ENCODE measurements around the gene CEACAM5. TPM values are rescaled to one million over a fixed set of nuclear protein-coding genes. Genes with fewer than 3 reads are reported as not detected.
A peak's percentile ranks its signal among the peaks of the same experiment; 100 is the strongest.

The CEACAM5 gene
- total RNA-seq, 1 experiment from 2014 or later: 0.46 TPM

DNA sequence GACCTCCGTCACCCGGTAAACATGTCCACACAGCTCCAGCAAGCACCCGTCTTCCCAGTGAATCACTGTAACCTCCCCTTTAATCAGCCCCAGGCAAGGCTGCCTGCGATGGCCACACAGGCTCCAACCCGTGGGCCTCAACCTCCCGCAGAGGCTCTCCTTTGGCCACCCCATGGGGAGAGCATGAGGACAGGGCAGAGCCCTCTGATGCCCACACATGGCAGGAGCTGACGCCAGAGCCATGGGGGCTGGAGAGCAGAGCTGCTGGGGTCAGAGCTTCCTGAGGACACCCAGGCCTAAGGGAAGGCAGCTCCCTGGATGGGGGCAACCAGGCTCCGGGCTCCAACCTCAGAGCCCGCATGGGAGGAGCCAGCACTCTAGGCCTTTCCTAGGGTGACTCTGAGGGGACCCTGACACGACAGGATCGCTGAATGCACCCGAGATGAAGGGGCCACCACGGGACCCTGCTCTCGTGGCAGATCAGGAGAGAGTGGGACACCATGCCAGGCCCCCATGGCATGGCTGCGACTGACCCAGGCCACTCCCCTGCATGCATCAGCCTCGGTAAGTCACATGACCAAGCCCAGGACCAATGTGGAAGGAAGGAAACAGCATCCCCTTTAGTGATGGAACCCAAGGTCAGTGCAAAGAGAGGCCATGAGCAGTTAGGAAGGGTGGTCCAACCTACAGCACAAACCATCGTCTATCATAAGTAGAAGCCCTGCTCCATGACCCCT, 9.0 kb upstream of the CEACAM5 start:
- no peaks in the 10 kb centered on the region for H3K4me1 Mint-ChIP-seq
- POLR2A ChIA-PET: no interaction called here
- no peak overlapping the region for H3K4me3 Mint-ChIP-seq
- CTCF ChIA-PET: interaction anchor here (1.6 to 5.8 kb wide), 6 partner anchors 8 to 250 kb away, joined by 7 to 69 read pairs (median 44); partner anchors contain the start of gene CEACAM7
- no peaks in the 10 kb centered on the region for H3K36me3 Mint-ChIP-seq
- H3K9me3 Mint-ChIP-seq: no peaks in the 10 kb centered on the region
- no peak for ATAC-seq
- H3K27ac Mint-ChIP-seq: no peak overlapping the region
- H3K27me3 Mint-ChIP-seq (ENCODE audit: low read depth): peaks cover 6% of the 10 kb centered on the region
- DNase-seq (ENCODE audit: low spot score): no peak
- TF ChIP-seq USF2 (CRISPR knock-in tag; IDR thresholded peaks at IDR 0.05) (peak; percentile 52), CREM (CRISPR knock-in tag; IDR thresholded peaks at IDR 0.05) (no peak), MAX (CRISPR knock-in tag; IDR thresholded peaks at IDR 0.05) (no peak)

DNA sequence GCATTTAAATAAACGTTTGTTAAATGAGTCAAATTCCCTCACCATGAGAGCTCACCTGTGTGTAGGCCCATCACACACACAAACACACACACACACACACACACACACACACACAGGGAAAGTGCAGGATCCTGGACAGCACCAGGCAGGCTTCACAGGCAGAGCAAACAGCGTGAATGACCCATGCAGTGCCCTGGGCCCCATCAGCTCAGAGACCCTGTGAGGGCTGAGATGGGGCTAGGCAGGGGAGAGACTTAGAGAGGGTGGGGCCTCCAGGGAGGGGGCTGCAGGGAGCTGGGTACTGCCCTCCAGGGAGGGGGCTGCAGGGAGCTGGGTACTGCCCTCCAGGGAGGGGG, 8.5 kb upstream of the CEACAM5 start:
- Mint-ChIP-seq H3K4me3 (no peak overlapping the region), H3K9me3 (no peaks in the 10 kb centered on the region), H3K27ac (no peak overlapping the region), H3K36me3 (no peaks in the 10 kb centered on the region), H3K27me3 (ENCODE audit: low read depth) (peaks cover 6% of the 10 kb centered on the region), H3K4me1 (no peaks in the 10 kb centered on the region)
- ChIA-PET POLR2A (no interaction called here), CTCF (interaction anchor here (1.6 to 5.8 kb wide), 6 partner anchors 7 to 251 kb away, joined by 7 to 69 read pairs (median 44); partner anchors contain the start of gene CEACAM7)
- TF ChIP-seq ZNF671 (CRISPR knock-in tag; IDR thresholded peaks at IDR 0.05): no peak
- TF ChIP-seq NFATC4 (CRISPR knock-in tag; IDR thresholded peaks at IDR 0.05): no peak
- TF ChIP-seq ESRRA (CRISPR knock-in tag; IDR thresholded peaks at IDR 0.05; ENCODE audit: borderline replicate concordance): no peak
- TF ChIP-seq ATF2 (CRISPR knock-in tag; IDR thresholded peaks at IDR 0.05; ENCODE audit: borderline replicate concordance, low read depth): no peak
- TF ChIP-seq HMGXB4 (CRISPR knock-in tag; IDR thresholded peaks at IDR 0.05): no peak
- no peak for TF ChIP-seq ZNF263 (CRISPR knock-in tag; IDR thresholded peaks at IDR 0.05; ENCODE audit: low read depth)
- TF ChIP-seq SOX15 (CRISPR knock-in tag; IDR thresholded peaks at IDR 0.05): no peak
- TF ChIP-seq ZNF121 (CRISPR knock-in tag; IDR thresholded peaks at IDR 0.05): no peak
- TF ChIP-seq ZNF219 (CRISPR knock-in tag; IDR thresholded peaks at IDR 0.05; ENCODE audit: borderline replicate concordance): no peak
- TF ChIP-seq, protein P1, sequence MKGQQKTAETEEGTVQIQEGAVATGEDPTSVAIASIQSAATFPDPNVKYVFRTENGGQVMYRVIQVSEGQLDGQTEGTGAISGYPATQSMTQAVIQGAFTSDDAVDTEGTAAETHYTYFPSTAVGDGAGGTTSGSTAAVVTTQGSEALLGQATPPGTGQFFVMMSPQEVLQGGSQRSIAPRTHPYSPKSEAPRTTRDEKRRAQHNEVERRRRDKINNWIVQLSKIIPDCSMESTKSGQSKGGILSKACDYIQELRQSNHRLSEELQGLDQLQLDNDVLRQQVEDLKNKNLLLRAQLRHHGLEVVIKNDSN (CRISPR knock-in tag; IDR thresholded peaks at IDR 0.05): no peak
- no peak for TF ChIP-seq CREB1 (CRISPR knock-in tag; IDR thresholded peaks at IDR 0.05)
- DNase-seq (ENCODE audit: low spot score): no peak
- ATAC-seq: no peak

DNA sequence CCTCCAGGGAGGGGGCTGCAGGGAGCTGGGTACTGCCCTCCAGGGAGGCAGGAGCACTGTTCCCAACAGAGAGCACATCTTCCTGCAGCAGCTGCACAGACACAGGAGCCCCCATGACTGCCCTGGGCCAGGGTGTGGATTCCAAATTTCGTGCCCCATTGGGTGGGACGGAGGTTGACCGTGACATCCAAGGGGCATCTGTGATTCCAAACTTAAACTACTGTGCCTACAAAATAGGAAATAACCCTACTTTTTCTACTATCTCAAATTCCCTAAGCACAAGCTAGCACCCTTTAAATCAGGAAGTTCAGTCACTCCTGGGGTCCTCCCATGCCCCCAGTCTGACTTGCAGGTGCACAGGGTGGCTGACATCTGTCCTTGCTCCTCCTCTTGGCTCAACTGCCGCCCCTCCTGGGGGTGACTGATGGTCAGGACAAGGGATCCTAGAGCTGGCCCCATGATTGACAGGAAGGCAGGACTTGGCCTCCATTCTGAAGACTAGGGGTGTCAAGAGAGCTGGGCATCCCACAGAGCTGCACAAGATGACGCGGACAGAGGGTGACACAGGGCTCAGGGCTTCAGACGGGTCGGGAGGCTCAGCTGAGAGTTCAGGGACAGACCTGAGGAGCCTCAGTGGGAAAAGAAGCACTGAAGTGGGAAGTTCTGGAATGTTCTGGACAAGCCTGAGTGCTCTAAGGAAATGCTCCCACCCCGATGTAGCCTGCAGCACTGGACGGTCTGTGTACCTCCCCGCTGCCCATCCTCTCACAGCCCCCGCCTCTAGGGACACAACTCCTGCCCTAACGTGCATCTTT, 7.8 kb upstream of the CEACAM5 start:
- H3K27me3 Mint-ChIP-seq (ENCODE audit: low read depth): peaks cover 10% of the 10 kb centered on the region
- POLR2A ChIA-PET: no interaction called here
- H3K36me3 Mint-ChIP-seq: no peaks in the 10 kb centered on the region
- no peak overlapping the region for H3K4me3 Mint-ChIP-seq
- ATAC-seq: no peak
- H3K27ac Mint-ChIP-seq: no peak overlapping the region
- H3K4me1 Mint-ChIP-seq: no peaks in the 10 kb centered on the region
- CTCF ChIA-PET: interaction anchor here (0.8 to 5.8 kb wide), 20 partner anchors 10 to 252 kb away, joined by 3 to 69 read pairs (median 6); partner anchors contain the start of gene CEACAM7
- DNase-seq (ENCODE audit: low spot score): no peak
- no peaks in the 10 kb centered on the region for H3K9me3 Mint-ChIP-seq
- TF ChIP-seq RORB (CRISPR knock-in tag; IDR thresholded peaks at IDR 0.05): no peak
- TF ChIP-seq ATF2 (CRISPR knock-in tag; IDR thresholded peaks at IDR 0.05; ENCODE audit: borderline replicate concordance, low read depth): no peak
- no peak for TF ChIP-seq OVOL2 (CRISPR knock-in tag; IDR thresholded peaks at IDR 0.05; ENCODE audit: borderline replicate concordance)
- TF ChIP-seq NR2C2 (CRISPR knock-in tag; IDR thresholded peaks at IDR 0.05): no peak
- TF ChIP-seq GABPB1 (CRISPR knock-in tag; IDR thresholded peaks at IDR 0.05): no peak
- no peak for TF ChIP-seq E2F5 (CRISPR knock-in tag; IDR thresholded peaks at IDR 0.05)
- TF ChIP-seq ZNF317 (CRISPR knock-in tag; IDR thresholded peaks at IDR 0.05; ENCODE audit: borderline replicate concordance, low read depth): no peak
- no peak for TF ChIP-seq ZNF671 (CRISPR knock-in tag; IDR thresholded peaks at IDR 0.05)
- TF ChIP-seq NFATC4 (CRISPR knock-in tag; IDR thresholded peaks at IDR 0.05): no peak
- TF ChIP-seq, protein P2, sequence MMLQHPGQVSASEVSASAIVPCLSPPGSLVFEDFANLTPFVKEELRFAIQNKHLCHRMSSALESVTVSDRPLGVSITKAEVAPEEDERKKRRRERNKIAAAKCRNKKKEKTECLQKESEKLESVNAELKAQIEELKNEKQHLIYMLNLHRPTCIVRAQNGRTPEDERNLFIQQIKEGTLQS (CRISPR knock-in tag; conservative IDR thresholded peaks at IDR 0.05): no peak

All from WTC11 (cell line).